ENCODE data around the gene MYO9B. TPM values are rescaled to one million over a fixed set of nuclear protein-coding genes. Genes with fewer than 3 reads are reported as not detected.

The MYO9B gene
- total RNA-seq, 1 experiment from 2014 or later = 74.6 TPM

- CTCF ChIA-PET = no interaction called here
- BruUV-seq (replicated peaks) = no TSS peak
- no peaks in the 10 kb centered on the region for H4K20me1 ChIP-seq (ENCODE audit: insufficient read depth)
- H3K9ac ChIP-seq (ENCODE audit: low read length) = no peak overlapping the region
- ATAC-seq (no peak), DNase-seq (ENCODE audit: low read depth, low spot score) (no peak)
- no peaks in the 10 kb centered on the region for H3K9me2 ChIP-seq (ENCODE audit: insufficient read depth)
- RAD21 ChIA-PET (ENCODE audit: low non-redundant PET in 1 of 2, low total read pairs in 2 of 2, uncharacterized antibody in 2 of 2, unreplicated experiment in 2 of 2) = no interaction called here
- H3K4me2 ChIP-seq (ENCODE audit: low read length) = no peak overlapping the region
- H3K27me3 ChIP-seq (ENCODE audit: insufficient read depth, low read length) = no peaks in the 10 kb centered on the region
- POLR2A ChIA-PET = no interaction called here
- H3K79me2 ChIP-seq (ENCODE audit: insufficient read depth, low read length) = peaks cover 58% of the 10 kb centered on the region
- H3K4me3 ChIP-seq (replicated peaks in 1 of 2; ENCODE audit: low read depth in 1 of 2, low read length in 2 of 2) = no peak overlapping the region
- H3K27ac ChIP-seq (ENCODE audit: low read depth, low read length) = no peak overlapping the region
- intact Hi-C loops (cut with micrococcal nuclease) = no loop called here
- H3K36me3 ChIP-seq (ENCODE audit: control insufficient read depth in 1 of 2, insufficient read depth in 2 of 2, low read length in 2 of 2) = peaks cover 4% of the 10 kb centered on the region in 2 experiments; a peak in 3 of 4 replicates
- no peak overlapping the region for H2AFZ ChIP-seq (ENCODE audit: low read depth, low read length, poor library complexity, severe bottlenecking)
- H3K9me3 ChIP-seq (ENCODE audit: control insufficient read depth in 1 of 2, insufficient read depth in 1 of 2, low read depth in 1 of 2, low read length in 2 of 2) = no peaks in the 10 kb centered on the region
- TF ChIP-seq CEBPB (IDR thresholded peaks at IDR 0.05; ENCODE audit: low read depth) (no peak), EZH2 (IDR thresholded peaks at IDR 0.05) (no peak), MAX (IDR thresholded peaks at IDR 0.05) (no peak), CBX3 (IDR thresholded peaks at IDR 0.05; ENCODE audit: low read depth) (no peak)
- no peaks in the 10 kb centered on the region for H3K4me1 ChIP-seq (ENCODE audit: control insufficient read depth in 1 of 2, insufficient read depth in 2 of 2, low read length in 2 of 2)
Observed at GRCh38 chr19:17114414-17114831, 38.8 kb downstream of the MYO9B start.

- DNase-seq (ENCODE audit: low read depth, low spot score) (no peak), ATAC-seq (no peak)
- no peak overlapping the region for H3K27ac ChIP-seq (ENCODE audit: low read depth, low read length)
- H3K27me3 ChIP-seq (ENCODE audit: insufficient read depth, low read length) = no peaks in the 10 kb centered on the region
- BruUV-seq (replicated peaks) = no TSS peak
- H4K20me1 ChIP-seq (ENCODE audit: insufficient read depth) = no peaks in the 10 kb centered on the region
- CTCF ChIA-PET = no interaction called here
- H3K36me3 ChIP-seq (ENCODE audit: control insufficient read depth in 1 of 2, insufficient read depth in 2 of 2, low read length in 2 of 2) = no peaks in the 10 kb centered on the region; a peak in 1 of 4 replicates
- intact Hi-C loops (cut with micrococcal nuclease) = no loop called here
- H3K4me1 ChIP-seq (ENCODE audit: control insufficient read depth in 1 of 2, insufficient read depth in 2 of 2, low read length in 2 of 2) = no peaks in the 10 kb centered on the region
- peaks cover 36% of the 10 kb centered on the region; the same call in 1 of the 2 replicates for H3K79me2 ChIP-seq (ENCODE audit: insufficient read depth, low read length)
- H3K9me3 ChIP-seq (ENCODE audit: control insufficient read depth in 1 of 2, insufficient read depth in 1 of 2, low read depth in 1 of 2, low read length in 2 of 2) = no peaks in the 10 kb centered on the region
- POLR2A ChIA-PET = no interaction called here
- H2AFZ ChIP-seq (ENCODE audit: low read depth, low read length, poor library complexity, severe bottlenecking) = no peak overlapping the region
- RAD21 ChIA-PET (ENCODE audit: low non-redundant PET in 1 of 2, low total read pairs in 2 of 2, uncharacterized antibody in 2 of 2, unreplicated experiment in 2 of 2) = no interaction called here
- no peak overlapping the region for H3K9ac ChIP-seq (ENCODE audit: low read length)
- no peaks in the 10 kb centered on the region for H3K9me2 ChIP-seq (ENCODE audit: insufficient read depth)
- H3K4me2 ChIP-seq (ENCODE audit: low read length) = no peak overlapping the region
- no peak overlapping the region for H3K4me3 ChIP-seq (replicated peaks in 1 of 2; ENCODE audit: low read depth in 1 of 2, low read length in 2 of 2)
- TF ChIP-seq ZFX (IDR thresholded peaks at IDR 0.05) (no peak), CBX3 (IDR thresholded peaks at IDR 0.05; ENCODE audit: low read depth) (no peak), EZH2phosphoT487 (IDR thresholded peaks at IDR 0.05; ENCODE audit: borderline replicate concordance) (no peak), ZNF274 (IDR thresholded peaks at IDR 0.05; ENCODE audit: low read depth, low read length) (no peak), ELF1 (IDR thresholded peaks at IDR 0.05; ENCODE audit: borderline replicate concordance, low read depth) (no peak), POLR2AphosphoS5 (IDR thresholded peaks at IDR 0.05; ENCODE audit: low read depth, low read length) (no peak), TCF7L2 (IDR thresholded peaks at IDR 0.05; ENCODE audit: borderline replicate concordance, extremely low read depth, insufficient read depth, insufficient read length) (no peak), SP1 (IDR thresholded peaks at IDR 0.05; ENCODE audit: low read depth) (no peak), ATF3 (IDR thresholded peaks at IDR 0.05) (no peak), ZBTB33 (IDR thresholded peaks at IDR 0.05; ENCODE audit: extremely low read depth, insufficient replicate concordance, low read length) (no peak), CEBPB (IDR thresholded peaks at IDR 0.05; ENCODE audit: low read depth) (no peak), MAX (IDR thresholded peaks at IDR 0.05) (no peak), RAD21 (IDR thresholded peaks at IDR 0.05; ENCODE audit: low read depth) (no peak), YY1 (IDR thresholded peaks at IDR 0.05; ENCODE audit: extremely low read depth, insufficient replicate concordance, low read depth, low read length) (no peak)
Observed at GRCh38 chr19:17116996-17117702, 41.6 kb downstream of the MYO9B start.

All from HCT116 (cell line).